ENCODE data around the gene TBCC. TPM values are rescaled to one million over a fixed set of nuclear protein-coding genes. Genes with fewer than 3 reads are reported as not detected.

Gene TBCC
- total and polyA plus RNA-seq, 10 of the 15 experiments (the other 5 are each of a cell fraction or from before 2014, with no cell fraction given): 2.5 to 41.9 (median 20.3) TPM

DNA sequence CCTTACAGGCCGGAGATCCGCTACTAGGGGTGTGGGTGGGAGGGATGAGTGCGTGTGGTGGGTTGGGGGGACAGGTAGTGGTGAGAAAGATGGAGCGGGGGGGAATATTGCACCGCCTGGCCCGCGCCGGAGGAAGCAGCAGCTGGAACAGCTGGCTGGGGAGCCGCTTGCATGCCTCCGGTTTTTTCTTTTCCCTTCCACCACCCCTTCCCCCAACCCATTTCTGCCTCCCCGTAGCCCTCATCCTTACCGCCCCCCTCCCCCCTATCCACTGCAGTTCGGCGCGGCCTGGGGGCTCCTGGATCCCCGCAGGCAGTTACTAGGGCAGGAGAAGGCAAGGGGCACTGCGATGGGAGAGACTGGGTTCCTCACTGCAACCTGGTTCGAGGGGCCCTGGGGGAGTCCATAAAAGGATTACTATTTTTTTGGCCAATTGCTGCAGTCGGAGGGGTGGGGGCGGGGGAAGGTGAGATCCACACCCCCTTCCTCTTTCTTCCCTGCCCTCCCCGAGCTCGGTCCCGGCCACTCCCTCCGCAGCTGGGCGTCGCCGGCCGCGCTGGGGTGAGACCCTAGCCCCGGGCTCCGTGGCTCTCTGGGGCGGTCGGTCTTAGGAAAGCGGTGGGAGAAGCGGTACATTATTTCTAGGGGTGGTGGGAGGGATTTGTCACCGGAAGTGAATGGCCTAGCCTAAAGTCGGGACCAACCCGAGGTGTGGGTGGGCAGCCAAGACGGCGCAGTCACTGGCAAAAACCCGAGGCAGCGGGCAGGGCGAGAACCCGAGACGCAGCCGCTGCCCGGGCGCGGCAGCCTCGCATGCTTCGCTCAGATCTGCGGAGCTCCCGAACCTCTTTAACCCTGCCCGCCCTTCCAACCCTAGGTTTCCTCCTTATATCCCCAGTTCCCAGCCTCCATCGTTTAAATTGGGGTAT, 824 bp upstream of the TBCC start (continued):
- TF ChIP-seq, protein P1, sequence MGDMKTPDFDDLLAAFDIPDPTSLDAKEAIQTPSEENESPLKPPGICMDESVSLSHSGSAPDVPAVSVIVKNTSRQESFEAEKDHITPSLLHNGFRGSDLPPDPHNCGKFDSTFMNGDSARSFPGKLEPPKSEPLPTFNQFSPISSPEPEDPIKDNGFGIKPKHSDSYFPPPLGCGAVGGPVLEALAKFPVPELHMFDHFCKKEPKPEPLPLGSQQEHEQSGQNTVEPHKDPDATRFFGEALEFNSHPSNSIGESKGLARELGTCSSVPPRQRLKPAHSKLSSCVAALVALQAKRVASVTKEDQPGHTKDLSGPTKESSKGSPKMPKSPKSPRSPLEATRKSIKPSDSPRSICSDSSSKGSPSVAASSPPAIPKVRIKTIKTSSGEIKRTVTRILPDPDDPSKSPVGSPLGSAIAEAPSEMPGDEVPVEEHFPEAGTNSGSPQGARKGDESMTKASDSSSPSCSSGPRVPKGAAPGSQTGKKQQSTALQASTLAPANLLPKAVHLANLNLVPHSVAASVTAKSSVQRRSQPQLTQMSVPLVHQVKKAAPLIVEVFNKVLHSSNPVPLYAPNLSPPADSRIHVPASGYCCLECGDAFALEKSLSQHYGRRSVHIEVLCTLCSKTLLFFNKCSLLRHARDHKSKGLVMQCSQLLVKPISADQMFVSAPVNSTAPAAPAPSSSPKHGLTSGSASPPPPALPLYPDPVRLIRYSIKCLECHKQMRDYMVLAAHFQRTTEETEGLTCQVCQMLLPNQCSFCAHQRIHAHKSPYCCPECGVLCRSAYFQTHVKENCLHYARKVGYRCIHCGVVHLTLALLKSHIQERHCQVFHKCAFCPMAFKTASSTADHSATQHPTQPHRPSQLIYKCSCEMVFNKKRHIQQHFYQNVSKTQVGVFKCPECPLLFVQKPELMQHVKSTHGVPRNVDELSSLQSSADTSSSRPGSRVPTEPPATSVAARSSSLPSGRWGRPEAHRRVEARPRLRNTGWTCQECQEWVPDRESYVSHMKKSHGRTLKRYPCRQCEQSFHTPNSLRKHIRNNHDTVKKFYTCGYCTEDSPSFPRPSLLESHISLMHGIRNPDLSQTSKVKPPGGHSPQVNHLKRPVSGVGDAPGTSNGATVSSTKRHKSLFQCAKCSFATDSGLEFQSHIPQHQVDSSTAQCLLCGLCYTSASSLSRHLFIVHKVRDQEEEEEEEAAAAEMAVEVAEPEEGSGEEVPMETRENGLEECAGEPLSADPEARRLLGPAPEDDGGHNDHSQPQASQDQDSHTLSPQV (IDR thresholded peaks at IDR 0.05): no peak
- peak; percentile 48; the same call in 1 of the 2 replicates for TF ChIP-seq CHD1 (IDR thresholded peaks at IDR 0.05; ENCODE audit: low read depth, low read length)
- TF ChIP-seq, protein P2, sequence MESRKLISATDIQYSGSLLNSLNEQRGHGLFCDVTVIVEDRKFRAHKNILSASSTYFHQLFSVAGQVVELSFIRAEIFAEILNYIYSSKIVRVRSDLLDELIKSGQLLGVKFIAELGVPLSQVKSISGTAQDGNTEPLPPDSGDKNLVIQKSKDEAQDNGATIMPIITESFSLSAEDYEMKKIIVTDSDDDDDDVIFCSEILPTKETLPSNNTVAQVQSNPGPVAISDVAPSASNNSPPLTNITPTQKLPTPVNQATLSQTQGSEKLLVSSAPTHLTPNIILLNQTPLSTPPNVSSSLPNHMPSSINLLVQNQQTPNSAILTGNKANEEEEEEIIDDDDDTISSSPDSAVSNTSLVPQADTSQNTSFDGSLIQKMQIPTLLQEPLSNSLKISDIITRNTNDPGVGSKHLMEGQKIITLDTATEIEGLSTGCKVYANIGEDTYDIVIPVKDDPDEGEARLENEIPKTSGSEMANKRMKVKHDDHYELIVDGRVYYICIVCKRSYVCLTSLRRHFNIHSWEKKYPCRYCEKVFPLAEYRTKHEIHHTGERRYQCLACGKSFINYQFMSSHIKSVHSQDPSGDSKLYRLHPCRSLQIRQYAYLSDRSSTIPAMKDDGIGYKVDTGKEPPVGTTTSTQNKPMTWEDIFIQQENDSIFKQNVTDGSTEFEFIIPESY (IDR thresholded peaks at IDR 0.05): no peak
- peak; percentile 29; the same call in 1 of the 2 replicates for TF ChIP-seq PAX5 (IDR thresholded peaks at IDR 0.05; ENCODE audit: borderline replicate concordance, low read depth, low read length)
- TF ChIP-seq, protein P3, sequence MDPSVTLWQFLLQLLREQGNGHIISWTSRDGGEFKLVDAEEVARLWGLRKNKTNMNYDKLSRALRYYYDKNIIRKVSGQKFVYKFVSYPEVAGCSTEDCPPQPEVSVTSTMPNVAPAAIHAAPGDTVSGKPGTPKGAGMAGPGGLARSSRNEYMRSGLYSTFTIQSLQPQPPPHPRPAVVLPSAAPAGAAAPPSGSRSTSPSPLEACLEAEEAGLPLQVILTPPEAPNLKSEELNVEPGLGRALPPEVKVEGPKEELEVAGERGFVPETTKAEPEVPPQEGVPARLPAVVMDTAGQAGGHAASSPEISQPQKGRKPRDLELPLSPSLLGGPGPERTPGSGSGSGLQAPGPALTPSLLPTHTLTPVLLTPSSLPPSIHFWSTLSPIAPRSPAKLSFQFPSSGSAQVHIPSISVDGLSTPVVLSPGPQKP (IDR thresholded peaks at IDR 0.05; ENCODE audit: low read depth, low read length): peak; percentile 53; the same call in 1 of the 2 replicates
- TF ChIP-seq ZNF207 (IDR thresholded peaks at IDR 0.05; ENCODE audit: borderline replicate concordance): no peak
- TF ChIP-seq HCFC1 (IDR thresholded peaks at IDR 0.05; ENCODE audit: low read length): no peak
- no peak for TF ChIP-seq CEBPB (IDR thresholded peaks at IDR 0.05; ENCODE audit: borderline replicate concordance in 1 of 2, low read depth in 2 of 2, low read length in 2 of 2)
- no peak for TF ChIP-seq STAT3 (IDR thresholded peaks at IDR 0.05; ENCODE audit: low read depth, low read length)
- TF ChIP-seq LARP7 (IDR thresholded peaks at IDR 0.05): peak; percentile 79
- no peak for TF ChIP-seq ZZZ3 (IDR thresholded peaks at IDR 0.05; ENCODE audit: control insufficient read depth, insufficient read length, low read depth)
- TF ChIP-seq, protein P4, sequence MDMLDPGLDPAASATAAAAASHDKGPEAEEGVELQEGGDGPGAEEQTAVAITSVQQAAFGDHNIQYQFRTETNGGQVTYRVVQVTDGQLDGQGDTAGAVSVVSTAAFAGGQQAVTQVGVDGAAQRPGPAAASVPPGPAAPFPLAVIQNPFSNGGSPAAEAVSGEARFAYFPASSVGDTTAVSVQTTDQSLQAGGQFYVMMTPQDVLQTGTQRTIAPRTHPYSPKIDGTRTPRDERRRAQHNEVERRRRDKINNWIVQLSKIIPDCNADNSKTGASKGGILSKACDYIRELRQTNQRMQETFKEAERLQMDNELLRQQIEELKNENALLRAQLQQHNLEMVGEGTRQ (IDR thresholded peaks at IDR 0.05; ENCODE audit: borderline replicate concordance, low read depth, low read length): no peak
- no peak for TF ChIP-seq IRF4 (IDR thresholded peaks at IDR 0.05; ENCODE audit: low read depth, low read length)
- TF ChIP-seq, protein P5, sequence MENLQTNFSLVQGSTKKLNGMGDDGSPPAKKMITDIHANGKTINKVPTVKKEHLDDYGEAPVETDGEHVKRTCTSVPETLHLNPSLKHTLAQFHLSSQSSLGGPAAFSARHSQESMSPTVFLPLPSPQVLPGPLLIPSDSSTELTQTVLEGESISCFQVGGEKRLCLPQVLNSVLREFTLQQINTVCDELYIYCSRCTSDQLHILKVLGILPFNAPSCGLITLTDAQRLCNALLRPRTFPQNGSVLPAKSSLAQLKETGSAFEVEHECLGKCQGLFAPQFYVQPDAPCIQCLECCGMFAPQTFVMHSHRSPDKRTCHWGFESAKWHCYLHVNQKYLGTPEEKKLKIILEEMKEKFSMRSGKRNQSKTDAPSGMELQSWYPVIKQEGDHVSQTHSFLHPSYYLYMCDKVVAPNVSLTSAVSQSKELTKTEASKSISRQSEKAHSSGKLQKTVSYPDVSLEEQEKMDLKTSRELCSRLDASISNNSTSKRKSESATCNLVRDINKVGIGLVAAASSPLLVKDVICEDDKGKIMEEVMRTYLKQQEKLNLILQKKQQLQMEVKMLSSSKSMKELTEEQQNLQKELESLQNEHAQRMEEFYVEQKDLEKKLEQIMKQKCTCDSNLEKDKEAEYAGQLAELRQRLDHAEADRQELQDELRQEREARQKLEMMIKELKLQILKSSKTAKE (IDR thresholded peaks at IDR 0.05; ENCODE audit: low read depth, poor library complexity, severe bottlenecking): no peak
- no peak for TF ChIP-seq EZH2 (IDR thresholded peaks at IDR 0.05; ENCODE audit: borderline replicate concordance, control insufficient read depth, low read depth, low read length)
